CD4-positive, alpha-beta memory T cell (primary cell): ENCODE results near the gene NT5DC1. TPM values are rescaled to one million over a fixed set of nuclear protein-coding genes. Genes with fewer than 3 reads are reported as not detected.
A peak's percentile ranks its signal among the peaks of the same experiment; 100 is the strongest.

ENCODE experiments used
- CTCF ChIA-PET: fragments of 350-600 bp; sonication (Branson Sonifier 250); formaldehyde crosslinking; loops from one replicate; lab custom pipeline; 2021; ENCODE audit warnings: inconsistent platforms; ENCODE audit not compliant: partially characterized antibody; lab: Charles Lee
- POLR2A ChIA-PET: fragments of 350-600 bp; sonication (Branson Sonifier 250); formaldehyde crosslinking; loops from one replicate; lab custom pipeline; 2021; ENCODE audit not compliant: partially characterized antibody; lab: Charles Lee
- DNase-seq, 5 donors: peaks; one replicate each; pipeline versions ENCODE4 v3.0.0 to v3.0.0-alpha.2; 2020 to 2022; ENCODE audit warnings: mixed read lengths in 1 of 5
- H3K27ac ChIP-seq: one replicate; pipeline ENCODE4 v1.7.0; 2013; ENCODE audit warnings: low read depth, low read length
- H3K27me3 ChIP-seq: 2 replicates; pipeline ENCODE4 v1.7.0; 2013; ENCODE audit warnings: mild to moderate bottlenecking, low read length, moderate library complexity; ENCODE audit not compliant: insufficient read depth
- H3K36me3 ChIP-seq: 2 replicates; pipeline ENCODE4 v1.7.0; 2013; ENCODE audit warnings: mild to moderate bottlenecking, low read length, moderate library complexity; ENCODE audit not compliant: insufficient read depth
- H3K4me1 ChIP-seq: 2 replicates; pipeline ENCODE4 v1.7.0; 2013; ENCODE audit warnings: mild to moderate bottlenecking, low read length, moderate library complexity; ENCODE audit not compliant: insufficient read depth
- H3K4me3 ChIP-seq, 2 donors: one replicate each; pipeline ENCODE4 v1.7.0; 2013; ENCODE audit warnings: low read length in 2 of 2, mild to moderate bottlenecking in 1 of 2
- H3K9me3 ChIP-seq, 2 donors: one replicate each; pipeline ENCODE4 v1.7.0; 2013; ENCODE audit warnings: low read length in 2 of 2, control low read depth in 1 of 2; ENCODE audit not compliant: control insufficient read depth in 1 of 2
- H3K27ac Mint-ChIP-seq, 7 donors: one replicate each; pipeline ENCODE4 v1.8.0; 2020 to 2021; ENCODE audit warnings: mixed read lengths in 7 of 7, mild to moderate bottlenecking in 6 of 7, inconsistent platforms in 3 of 7, moderate library complexity in 3 of 7
- H3K27me3 Mint-ChIP-seq, 2 donors: one replicate each; pipeline ENCODE4 v1.8.0; 2020 to 2021; ENCODE audit warnings: mixed read lengths in 2 of 2
- H3K36me3 Mint-ChIP-seq, 2 donors: one replicate each; pipeline ENCODE4 v1.8.0; 2020 to 2021; ENCODE audit warnings: mixed read lengths in 2 of 2, inconsistent platforms in 1 of 2, mild to moderate bottlenecking in 1 of 2
- H3K4me1 Mint-ChIP-seq, 4 donors: one replicate each; pipeline ENCODE4 v1.8.0; 2020 to 2021; ENCODE audit warnings: mixed read lengths in 4 of 4, mild to moderate bottlenecking in 1 of 4
- H3K4me3 Mint-ChIP-seq, 8 donors: one replicate each; pipeline ENCODE4 v1.8.0; 2020 to 2021; ENCODE audit warnings: mixed read lengths in 8 of 8, mild to moderate bottlenecking in 7 of 8, moderate library complexity in 6 of 8, inconsistent platforms in 3 of 8
- H3K9me3 Mint-ChIP-seq, 8 donors: one replicate each; pipeline ENCODE4 v1.8.0; 2020 to 2021; ENCODE audit warnings: mixed read lengths in 8 of 8, mild to moderate bottlenecking in 5 of 8, inconsistent platforms in 3 of 8, moderate library complexity in 1 of 8
- intact Hi-C: fragments of 100-400 bp; cut with micrococcal nuclease; formaldehyde crosslinking; loops from one replicate; pipeline ENCODE4 v1.15.1; 2023
- polyA plus RNA-seq, 2 donors: library from polyadenylated mRNA; unstranded; fragments of 300-500 nt; fragmentation: Illumina TruSeq; gene quantifications; one replicate each; pipeline ENCODE4 v1.2.3, GENCODE V29; 2021
- total RNA-seq, 2 experiments: library from RNA; stranded (reverse); gene quantifications; one replicate each; pipeline ENCODE4 v1.2.3, GENCODE V29; 2021

NT5DC1 gene
- total and polyA plus RNA-seq, 4 experiments from 2014 or later, result 50.5 to 78.4 (median 58.3) TPM

GRCh38 chr6:116166369-116166768 lies 65.7 kb downstream of the NT5DC1 start:
- Mint-ChIP-seq H3K4me1 (peaks cover 0 to 9% (median 5%) of the 10 kb centered on the region in 4 donors), H3K4me3 (no peak overlapping the region), H3K27ac (no peak overlapping the region), H3K27me3 (no peaks in the 10 kb centered on the region), H3K36me3 (peaks cover 49 to 64% of the 10 kb centered on the region in 2 donors), H3K9me3 (peaks cover 0 to 27% (median 15%) of the 10 kb centered on the region in 8 donors)
- POLR2A ChIA-PET, result no interaction called here
- Histone ChIP-seq H3K4me3 (no peak overlapping the region), H3K27me3 (no peaks in the 10 kb centered on the region), H3K36me3 (no peaks in the 10 kb centered on the region), H3K27ac (no peak overlapping the region), H3K9me3 (no peaks in the 10 kb centered on the region), H3K4me1 (no peaks in the 10 kb centered on the region)
- no peak for DNase-seq
- intact Hi-C loops, result no loop called here
- CTCF ChIA-PET, result no interaction called here

- Histone ChIP-seq H3K4me3 (no peak overlapping the region), H3K36me3 (no peaks in the 10 kb centered on the region), H3K4me1 (no peaks in the 10 kb centered on the region), H3K27ac (no peak overlapping the region), H3K27me3 (no peaks in the 10 kb centered on the region), H3K9me3 (no peaks in the 10 kb centered on the region)
- CTCF ChIA-PET, result interaction anchor here (0.7 kb wide), 1 partner anchor 329 kb away, joined by 3 read pairs; no protein-coding TSS in a partner anchor
- Mint-ChIP-seq H3K36me3 (peaks cover 44 to 59% of the 10 kb centered on the region in 2 donors), H3K27me3 (no peaks in the 10 kb centered on the region), H3K4me3 (peak overlapping the region in 1 of 8 donors; percentile 2), H3K9me3 (peaks cover 0 to 24% (median 11%) of the 10 kb centered on the region in 8 donors), H3K4me1 (peaks cover 0 to 6% (median 5%) of the 10 kb centered on the region in 4 donors), H3K27ac (no peak overlapping the region)
- intact Hi-C loops, result no loop called here
- POLR2A ChIA-PET, result no interaction called here
- no peak for DNase-seq
These were observed 67.5 kb downstream of the NT5DC1 start for GRCh38 chr6:116168148-116168547.

GRCh38 chr6:116169880-116170279 lies 69.2 kb downstream of the NT5DC1 start:
- Mint-ChIP-seq H3K27ac (no peak overlapping the region), H3K27me3 (no peaks in the 10 kb centered on the region), H3K36me3 (peaks cover 47 to 61% of the 10 kb centered on the region in 2 donors), H3K4me1 (peaks cover 0 to 6% (median 1%) of the 10 kb centered on the region in 4 donors), H3K9me3 (peaks cover 0 to 25% (median 15%) of the 10 kb centered on the region in 8 donors), H3K4me3 (no peak overlapping the region)
- no peaks in the 10 kb centered on the region for H3K36me3 ChIP-seq
- no peaks in the 10 kb centered on the region for H3K4me1 ChIP-seq
- H3K9me3 ChIP-seq, result no peaks in the 10 kb centered on the region
- H3K27ac ChIP-seq, result no peak overlapping the region
- intact Hi-C loops, result no loop called here
- ChIA-PET CTCF (no interaction called here), POLR2A (no interaction called here)
- H3K4me3 ChIP-seq, result no peak overlapping the region
- DNase-seq, result no peak
- H3K27me3 ChIP-seq, result no peaks in the 10 kb centered on the region

GRCh38 chr6:116170358-116171057 lies 69.9 kb downstream of the NT5DC1 start:
- no peaks in the 10 kb centered on the region for H3K4me1 ChIP-seq
- Mint-ChIP-seq H3K27me3 (no peaks in the 10 kb centered on the region), H3K9me3 (peaks cover 0 to 30% (median 19%) of the 10 kb centered on the region in 8 donors), H3K36me3 (peaks cover 51 to 60% of the 10 kb centered on the region in 2 donors), H3K4me3 (no peak overlapping the region), H3K27ac (no peak overlapping the region), H3K4me1 (peaks cover 0 to 6% (median 1%) of the 10 kb centered on the region in 4 donors)
- H3K27ac ChIP-seq, result no peak overlapping the region
- no peaks in the 10 kb centered on the region for H3K9me3 ChIP-seq
- no peaks in the 10 kb centered on the region for H3K27me3 ChIP-seq
- ChIA-PET CTCF (no interaction called here), POLR2A (no interaction called here)
- no peaks in the 10 kb centered on the region for H3K36me3 ChIP-seq
- DNase-seq, result no peak
- H3K4me3 ChIP-seq, result no peak overlapping the region
- intact Hi-C loops, result no loop called here

GRCh38 chr6:116173928-116174327 lies 73.3 kb downstream of the NT5DC1 start:
- DNase-seq, result no peak
- Histone ChIP-seq H3K9me3 (no peaks in the 10 kb centered on the region), H3K36me3 (no peaks in the 10 kb centered on the region), H3K27me3 (no peaks in the 10 kb centered on the region), H3K4me1 (no peaks in the 10 kb centered on the region), H3K4me3 (no peak overlapping the region), H3K27ac (no peak overlapping the region)
- Mint-ChIP-seq H3K27me3 (no peaks in the 10 kb centered on the region), H3K4me3 (no peak overlapping the region), H3K4me1 (peaks cover 0 to 4% (median 1%) of the 10 kb centered on the region in 4 donors), H3K9me3 (peaks cover 2 to 25% (median 18%) of the 10 kb centered on the region in 8 donors), H3K27ac (no peak overlapping the region), H3K36me3 (peaks cover 36 to 46% of the 10 kb centered on the region in 2 donors)
- intact Hi-C loops, result no loop called here
- ChIA-PET CTCF (interaction anchor here (0.6 kb wide), 1 partner anchor 105 kb away, joined by 3 read pairs; no protein-coding TSS in a partner anchor), POLR2A (no interaction called here)

- ChIA-PET CTCF (no interaction called here), POLR2A (no interaction called here)
- intact Hi-C loops, result no loop called here
- Histone ChIP-seq H3K27me3 (no peaks in the 10 kb centered on the region), H3K36me3 (no peaks in the 10 kb centered on the region), H3K27ac (no peak overlapping the region), H3K4me1 (no peaks in the 10 kb centered on the region), H3K4me3 (no peak overlapping the region), H3K9me3 (no peaks in the 10 kb centered on the region)
- DNase-seq, result no peak
- no peak overlapping the region for H3K4me3 Mint-ChIP-seq
- H3K27me3 Mint-ChIP-seq, result no peaks in the 10 kb centered on the region
- no peaks in the 10 kb centered on the region for H3K4me1 Mint-ChIP-seq
- H3K9me3 Mint-ChIP-seq, result peaks cover 2 to 22% (median 17%) of the 10 kb centered on the region in 8 donors
- no peak overlapping the region for H3K27ac Mint-ChIP-seq
- peaks cover 35 to 46% of the 10 kb centered on the region in 2 donors for H3K36me3 Mint-ChIP-seq
These were observed 74.7 kb downstream of the NT5DC1 start for GRCh38 chr6:116175344-116175743.

GRCh38 chr6:116176596-116176995 lies 75.9 kb downstream of the NT5DC1 start:
- ChIA-PET POLR2A (no interaction called here), CTCF (no interaction called here)
- Mint-ChIP-seq H3K9me3 (peaks cover 2 to 22% (median 17%) of the 10 kb centered on the region in 8 donors), H3K27ac (peak overlapping the region in 1 of 7 donors; percentile 48), H3K4me3 (no peak overlapping the region), H3K36me3 (peaks cover 31 to 41% of the 10 kb centered on the region in 2 donors), H3K4me1 (peaks cover 0 to 3% (median 0%) of the 10 kb centered on the region in 4 donors), H3K27me3 (no peaks in the 10 kb centered on the region)
- no peak for DNase-seq
- Histone ChIP-seq H3K36me3 (no peaks in the 10 kb centered on the region), H3K4me1 (no peaks in the 10 kb centered on the region), H3K9me3 (no peaks in the 10 kb centered on the region), H3K27ac (no peak overlapping the region), H3K27me3 (no peaks in the 10 kb centered on the region), H3K4me3 (no peak overlapping the region)
- intact Hi-C loops, result no loop called here
